SK-N-SH (cell line): ENCODE measurements around the gene TMEM63C.

ENCODE experiments used
- CTCF ChIP-seq: fragments of 200-600 bp; sonication (generic); IDR thresholded peaks from 2 replicates; pipeline ENCODE4 v1.6.1; 2017; ENCODE audit warnings: antibody characterized with exemption, mild to moderate bottlenecking, moderate library complexity
- RCOR1 ChIP-seq: fragments of 150-350 bp; IDR thresholded peaks from 2 replicates; pipeline ENCODE4 v1.6.1; 2017; ENCODE audit warnings: antibody characterized with exemption, low read length

- no peak for TF ChIP-seq RCOR1
- no peak for TF ChIP-seq CTCF
Measured at GRCh38 chr14:77265561-77266335, 84.2 kb downstream of the TMEM63C start.
